Muscle layer of colon (tissue), 2 donors: ENCODE results near the gene CCL27.

Experiments
- H3K27ac ChIP-seq: one replicate; pipeline ENCODE4 v1.7.0; 2013; ENCODE audit warnings: low read depth, mild to moderate bottlenecking, low read length, moderate library complexity
- H3K27me3 ChIP-seq, 2 donors: one replicate each; pipeline ENCODE4 v1.7.0; 2013; ENCODE audit warnings: low read length in 2 of 2, mild to moderate bottlenecking in 2 of 2; ENCODE audit not compliant: insufficient read depth in 2 of 2, control insufficient read depth in 1 of 2
- H3K36me3 ChIP-seq: one replicate; pipeline ENCODE4 v1.7.0; 2013; ENCODE audit warnings: mild to moderate bottlenecking, low read length; ENCODE audit not compliant: insufficient read depth
- H3K4me1 ChIP-seq: one replicate; pipeline ENCODE4 v1.7.0; 2013; ENCODE audit warnings: mild to moderate bottlenecking, low read length; ENCODE audit not compliant: insufficient read depth
- H3K4me3 ChIP-seq, 2 donors: one replicate each; pipeline ENCODE4 v1.7.0; 2013; ENCODE audit warnings: low read length in 2 of 2, low read depth in 1 of 2, mild to moderate bottlenecking in 1 of 2, moderate library complexity in 1 of 2
- H3K9ac ChIP-seq: one replicate; pipeline ENCODE4 v1.7.0; 2013; ENCODE audit warnings: low read length
- H3K9me3 ChIP-seq: one replicate; pipeline ENCODE4 v1.7.0; 2013; ENCODE audit warnings: mild to moderate bottlenecking, low read length
- donor health status: abdominal sarcoma.
- donor health status: Adenocarcinoma of cecum.

Gene CCL27

DNA sequence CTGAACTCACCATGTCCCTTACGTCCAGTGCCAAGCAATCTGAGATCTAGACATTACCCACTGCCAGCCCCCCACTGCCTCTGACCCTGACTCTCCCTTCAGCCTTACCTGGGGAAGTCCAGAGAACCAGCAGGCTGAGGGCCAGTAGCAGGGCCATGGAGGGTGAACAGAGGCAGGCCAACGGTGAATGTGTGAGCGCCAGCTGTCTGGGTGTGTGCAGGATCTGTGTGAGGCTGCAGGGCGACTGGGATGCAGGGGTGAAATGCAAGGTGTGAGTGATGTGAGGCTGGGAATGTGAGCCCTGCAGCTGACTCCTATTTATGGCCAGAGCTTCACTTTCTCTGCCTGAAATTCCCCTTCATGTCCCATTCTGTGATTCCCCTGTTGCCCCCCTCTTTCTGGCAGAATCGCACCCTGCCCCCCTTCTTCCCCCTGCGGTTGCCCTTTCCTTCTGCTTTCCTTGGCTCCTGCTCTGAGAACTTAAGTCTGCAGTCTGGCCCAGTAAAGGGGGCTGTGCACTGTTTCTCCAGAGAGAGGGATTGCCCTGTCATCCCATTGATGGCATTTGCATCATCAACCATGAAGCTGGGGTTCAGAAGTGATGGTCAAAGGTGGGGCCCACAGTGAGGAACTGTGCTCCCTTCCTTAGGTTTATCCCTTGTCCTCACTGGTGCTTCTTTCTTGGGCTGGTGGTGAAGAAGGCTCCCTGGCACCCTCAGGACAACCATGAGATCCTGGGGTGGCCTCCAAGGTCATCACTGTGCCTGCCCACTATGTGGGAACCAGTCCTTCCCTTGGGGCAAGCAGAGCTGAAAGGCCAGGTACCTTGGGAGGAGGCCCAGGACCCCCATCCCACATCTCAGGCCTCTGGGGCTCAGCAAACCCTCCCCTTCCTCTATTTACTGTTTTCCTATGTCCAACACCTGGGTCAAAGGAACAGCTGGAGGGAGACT is 28.8 kb upstream of the CCL27 start, which contains the start of gene CCL19:
Gene CCL19 (minus strand): TSS at position 294 of the 953 bp plus-strand sequence. CDS start 137 bp downstream, at position 157.
- Histone ChIP-seq H3K4me3 (no peak within 1 kb of the TSS), H3K9ac (no peak within 1 kb of the TSS), H3K9me3 (no peaks in the 10 kb centered on the region), H3K36me3 (no peaks in the 10 kb centered on the region), H3K4me1 (no peaks in the 10 kb centered on the region), H3K27ac (no peak within 1 kb of the TSS), H3K27me3 (no peaks in the 10 kb centered on the region)

DNA sequence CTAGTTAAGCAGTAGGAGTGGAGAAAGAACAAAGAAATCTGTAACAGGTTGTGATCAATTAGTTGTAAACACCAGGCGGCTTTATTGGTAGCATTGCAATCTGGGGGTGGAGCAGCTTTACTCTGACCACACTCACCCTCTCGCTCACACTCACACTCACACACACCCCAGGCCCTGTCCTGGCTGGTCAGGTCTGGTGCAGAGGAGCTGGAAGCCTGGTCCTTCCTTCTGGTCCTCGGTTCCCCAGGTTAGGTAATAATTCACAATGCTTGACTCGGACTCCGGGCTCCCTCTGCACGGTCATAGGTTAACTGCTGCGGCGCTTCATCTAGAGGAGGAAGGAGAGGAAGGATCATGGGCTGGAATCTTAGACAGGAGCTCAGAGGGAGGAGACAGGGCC is 27.1 kb upstream of the CCL27 start:
- H3K4me1 ChIP-seq, result no peaks in the 10 kb centered on the region
- H3K36me3 ChIP-seq, result no peaks in the 10 kb centered on the region
- no peak overlapping the region for H3K9ac ChIP-seq
- H3K27ac ChIP-seq, result no peak overlapping the region
- H3K4me3 ChIP-seq, result no peak overlapping the region
- H3K27me3 ChIP-seq, result no peaks in the 10 kb centered on the region
- H3K9me3 ChIP-seq, result no peaks in the 10 kb centered on the region

DNA sequence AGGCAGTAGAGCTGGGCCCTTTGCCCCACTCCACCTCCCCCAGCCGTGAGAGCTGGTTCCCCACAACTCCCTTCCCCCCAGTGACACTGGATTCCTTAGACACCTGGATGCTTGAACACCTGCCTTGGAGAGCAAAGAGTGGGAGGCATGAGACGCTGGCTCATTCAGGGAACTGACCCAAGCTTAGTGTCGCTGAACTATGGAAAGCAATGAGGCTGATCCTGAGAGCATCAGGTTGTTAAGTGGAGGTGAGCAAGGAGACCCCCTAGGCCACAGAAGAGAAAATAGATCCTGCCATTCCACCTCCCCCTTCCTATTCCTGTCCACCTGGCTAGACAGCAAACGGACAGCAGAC is 26.6 kb upstream of the CCL27 start:
- no peaks in the 10 kb centered on the region for H3K27me3 ChIP-seq
- H3K27ac ChIP-seq, result no peak overlapping the region
- H3K9me3 ChIP-seq, result no peaks in the 10 kb centered on the region
- no peaks in the 10 kb centered on the region for H3K36me3 ChIP-seq
- H3K4me1 ChIP-seq, result no peaks in the 10 kb centered on the region
- no peak overlapping the region for H3K4me3 ChIP-seq
- H3K9ac ChIP-seq, result no peak overlapping the region

DNA sequence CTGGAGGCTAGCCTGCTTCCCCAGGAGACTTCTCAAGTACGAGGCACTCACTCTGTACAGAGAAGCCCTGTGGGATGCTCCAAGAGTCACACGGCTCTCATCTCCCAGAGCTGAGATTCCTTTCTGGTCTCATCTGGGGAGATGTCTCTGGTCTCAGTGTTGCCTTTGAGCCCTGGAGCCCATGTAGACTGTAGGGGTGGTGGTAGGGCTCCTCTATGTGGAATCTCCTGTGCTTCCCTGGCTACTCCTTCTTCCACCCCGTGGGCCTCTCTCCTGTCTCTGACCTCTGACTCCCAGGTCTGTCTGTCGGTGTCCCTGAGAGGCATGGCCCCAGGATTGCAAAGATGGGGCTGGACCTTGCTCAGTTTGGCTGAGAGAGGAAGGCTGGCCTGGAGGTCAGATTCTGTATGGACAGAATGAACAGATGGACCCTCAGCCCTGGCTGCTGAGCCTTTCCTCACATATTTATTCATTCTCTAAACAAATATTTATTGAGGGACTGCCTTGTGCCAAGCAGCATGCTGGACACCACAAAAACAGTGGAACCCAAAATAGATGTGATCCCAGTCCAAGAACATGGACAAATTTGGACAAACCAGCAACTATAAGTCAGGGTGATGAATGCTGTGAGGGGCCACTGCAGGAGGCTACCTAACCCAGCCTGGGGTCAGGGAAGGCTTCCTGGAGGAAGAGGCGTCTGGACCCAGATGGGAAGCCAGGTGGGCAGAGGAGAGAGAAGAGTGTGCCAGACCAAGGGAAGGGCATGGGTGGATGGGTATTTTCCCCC is 26.1 kb upstream of the CCL27 start:
- Histone ChIP-seq H3K36me3 (no peaks in the 10 kb centered on the region), H3K9ac (no peak overlapping the region), H3K27me3 (no peaks in the 10 kb centered on the region), H3K27ac (no peak overlapping the region), H3K4me3 (no peak overlapping the region), H3K4me1 (no peaks in the 10 kb centered on the region), H3K9me3 (no peaks in the 10 kb centered on the region)

DNA sequence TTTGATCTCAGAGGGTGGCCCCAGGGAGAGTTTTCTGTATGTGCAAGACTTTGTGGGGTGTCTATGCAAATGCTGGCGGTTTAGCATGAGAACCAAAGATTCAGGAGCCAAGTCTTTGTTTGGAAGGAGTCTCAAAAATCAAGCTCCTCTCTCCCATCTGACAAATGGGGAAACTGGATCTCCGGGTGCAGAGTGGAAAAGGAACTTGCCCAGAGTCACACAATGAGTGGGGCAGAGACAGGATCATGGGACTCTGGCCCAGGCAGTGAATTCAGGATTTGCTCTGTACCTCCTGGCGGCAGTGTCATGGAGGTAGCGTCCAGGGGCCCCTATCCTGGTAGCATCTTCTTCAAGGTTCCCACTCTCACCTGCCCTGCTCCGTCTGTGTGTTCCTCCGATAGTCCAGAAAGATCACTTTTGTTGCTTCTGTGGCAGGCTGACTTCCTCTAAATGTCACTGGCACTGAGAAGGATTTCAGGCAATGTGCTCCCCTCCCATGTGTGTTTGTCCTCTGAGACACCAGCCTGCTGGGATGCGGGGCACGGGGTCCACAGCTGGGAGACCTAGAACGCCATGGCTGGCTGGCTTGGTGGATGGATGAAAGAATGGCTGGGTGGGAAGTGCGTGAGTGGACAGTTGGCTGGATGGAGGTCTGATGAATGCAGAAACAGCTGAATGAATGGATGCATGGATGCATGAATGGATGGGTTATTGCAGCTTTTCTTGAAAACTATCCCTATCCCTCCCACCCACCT is 25.0 kb upstream of the CCL27 start:
- Histone ChIP-seq H3K27ac (no peak overlapping the region), H3K9ac (no peak overlapping the region), H3K36me3 (no peaks in the 10 kb centered on the region), H3K4me1 (no peaks in the 10 kb centered on the region), H3K27me3 (no peaks in the 10 kb centered on the region), H3K9me3 (no peaks in the 10 kb centered on the region), H3K4me3 (no peak overlapping the region)

DNA sequence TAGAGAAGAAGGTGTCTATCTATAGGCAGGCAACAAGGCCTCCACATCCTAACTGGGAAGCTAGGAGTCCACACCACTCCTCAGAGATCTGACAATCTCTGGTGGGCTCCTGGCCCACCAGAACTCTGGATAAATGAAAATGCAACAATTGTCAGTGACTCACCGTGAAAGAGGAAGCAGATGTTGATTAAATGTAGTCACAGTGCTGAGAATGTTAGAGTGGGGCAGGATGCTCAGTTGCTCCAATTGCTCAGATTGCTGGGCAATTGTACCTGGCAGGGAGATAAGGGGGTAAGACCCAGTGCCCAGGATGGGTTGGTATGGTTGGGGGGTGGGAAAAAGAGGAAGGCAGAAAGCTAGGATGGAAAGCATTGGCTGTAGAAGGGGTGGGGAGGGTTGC is 24.3 kb upstream of the CCL27 start:
- Histone ChIP-seq H3K4me1 (no peaks in the 10 kb centered on the region), H3K9ac (no peak overlapping the region), H3K27me3 (no peaks in the 10 kb centered on the region), H3K27ac (no peak overlapping the region), H3K36me3 (no peaks in the 10 kb centered on the region), H3K4me3 (no peak overlapping the region), H3K9me3 (no peaks in the 10 kb centered on the region)

DNA sequence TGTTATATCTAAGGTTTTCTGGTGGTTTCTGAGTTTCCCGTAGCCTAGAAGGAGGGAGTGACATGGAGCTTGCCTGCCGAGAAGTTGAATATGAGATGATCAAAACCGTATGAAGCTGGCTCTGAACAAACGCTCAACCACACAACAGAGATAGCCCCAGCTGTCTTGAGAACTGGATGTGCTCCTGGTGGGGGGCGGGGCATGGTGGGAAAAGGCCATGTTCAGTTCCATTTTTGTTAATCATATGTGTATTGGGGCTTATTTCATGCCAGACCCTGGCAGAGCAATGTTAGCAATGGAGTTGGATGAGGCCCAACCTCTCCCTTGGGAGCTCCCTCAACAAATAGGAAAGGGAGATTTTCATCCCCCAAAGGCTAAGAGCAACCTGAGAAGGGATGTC is 23.8 kb upstream of the CCL27 start:
- no peak overlapping the region for H3K9ac ChIP-seq
- no peak overlapping the region for H3K27ac ChIP-seq
- H3K4me3 ChIP-seq, result no peak overlapping the region

DNA sequence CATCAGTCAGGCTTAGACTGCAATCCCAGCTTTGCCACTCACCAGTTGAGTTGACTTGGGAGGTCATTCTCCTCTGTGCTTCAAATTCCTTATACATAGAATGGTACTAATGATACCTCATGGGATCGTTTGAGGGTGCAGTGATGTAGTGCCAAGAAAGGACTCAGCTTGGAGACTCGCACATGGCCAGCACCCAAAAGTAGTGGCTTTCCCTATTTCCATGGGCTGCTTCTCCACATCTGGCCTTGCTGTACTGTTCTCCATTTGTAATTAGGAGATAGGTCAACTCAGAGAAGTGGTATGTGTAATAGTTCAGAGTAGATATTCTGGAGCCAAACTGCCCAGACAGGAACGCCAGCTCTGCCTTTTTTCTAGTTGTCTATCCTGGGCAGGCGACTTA is 23.1 kb upstream of the CCL27 start:
- no peak overlapping the region for H3K27ac ChIP-seq

More for the DNA sequence above, 23.8 kb upstream of the CCL27 start:
- Histone ChIP-seq H3K27me3 (no peaks in the 10 kb centered on the region), H3K9me3 (no peaks in the 10 kb centered on the region), H3K4me1 (no peaks in the 10 kb centered on the region), H3K36me3 (no peaks in the 10 kb centered on the region)

DNA sequence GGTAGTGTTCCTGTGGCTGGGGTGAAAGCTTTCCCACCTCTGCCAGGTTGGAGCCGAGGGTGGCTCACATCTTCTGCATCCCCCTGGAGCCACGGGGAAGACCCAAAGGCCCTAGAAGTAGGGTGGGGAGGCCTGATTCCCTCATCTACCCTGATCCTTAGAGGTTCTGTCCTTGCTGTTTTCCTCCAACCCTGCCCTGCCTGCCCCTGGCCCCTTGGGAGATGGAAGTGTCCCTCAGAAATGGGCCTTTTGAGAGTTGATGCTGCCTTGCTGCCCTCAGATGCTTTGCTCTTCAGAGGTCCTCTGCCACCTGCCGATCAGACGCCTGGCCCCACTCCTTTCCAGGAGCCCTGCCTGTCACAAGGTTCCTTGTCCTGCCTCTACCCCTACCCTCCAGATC is 22.4 kb upstream of the CCL27 start:
- Histone ChIP-seq H3K4me3 (no peak overlapping the region), H3K9me3 (no peaks in the 10 kb centered on the region), H3K4me1 (no peaks in the 10 kb centered on the region), H3K27ac (no peak overlapping the region), H3K27me3 (no peaks in the 10 kb centered on the region), H3K9ac (no peak overlapping the region), H3K36me3 (no peaks in the 10 kb centered on the region)

More for the DNA sequence above, 23.1 kb upstream of the CCL27 start:
- H3K4me1 ChIP-seq, result no peaks in the 10 kb centered on the region
- no peak overlapping the region for H3K9ac ChIP-seq
- no peak overlapping the region for H3K4me3 ChIP-seq
- no peaks in the 10 kb centered on the region for H3K27me3 ChIP-seq
- no peaks in the 10 kb centered on the region for H3K9me3 ChIP-seq
- no peaks in the 10 kb centered on the region for H3K36me3 ChIP-seq

DNA sequence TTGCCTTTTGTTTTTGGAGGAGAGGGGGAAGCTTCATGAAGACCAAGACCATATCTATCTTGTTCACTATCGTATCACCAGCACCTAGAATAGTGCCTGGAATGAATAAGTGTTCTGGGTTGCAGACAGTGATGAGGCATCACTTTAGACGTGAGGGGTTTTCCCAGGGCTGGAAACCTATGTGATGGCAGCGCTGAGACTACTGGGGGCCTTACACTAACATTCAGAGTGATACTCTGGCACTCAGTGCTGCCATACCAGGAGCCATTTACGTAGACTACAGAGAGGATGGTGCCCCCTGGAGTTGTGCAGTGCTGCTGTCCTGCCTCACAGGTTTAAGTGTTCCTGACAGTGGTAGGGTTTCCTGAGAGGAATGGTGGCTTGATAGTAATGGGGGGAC is 21.7 kb upstream of the CCL27 start:
- Histone ChIP-seq H3K36me3 (no peaks in the 10 kb centered on the region), H3K27ac (no peak overlapping the region), H3K4me1 (no peaks in the 10 kb centered on the region), H3K27me3 (no peaks in the 10 kb centered on the region), H3K9me3 (no peaks in the 10 kb centered on the region), H3K9ac (no peak overlapping the region), H3K4me3 (no peak overlapping the region)

DNA sequence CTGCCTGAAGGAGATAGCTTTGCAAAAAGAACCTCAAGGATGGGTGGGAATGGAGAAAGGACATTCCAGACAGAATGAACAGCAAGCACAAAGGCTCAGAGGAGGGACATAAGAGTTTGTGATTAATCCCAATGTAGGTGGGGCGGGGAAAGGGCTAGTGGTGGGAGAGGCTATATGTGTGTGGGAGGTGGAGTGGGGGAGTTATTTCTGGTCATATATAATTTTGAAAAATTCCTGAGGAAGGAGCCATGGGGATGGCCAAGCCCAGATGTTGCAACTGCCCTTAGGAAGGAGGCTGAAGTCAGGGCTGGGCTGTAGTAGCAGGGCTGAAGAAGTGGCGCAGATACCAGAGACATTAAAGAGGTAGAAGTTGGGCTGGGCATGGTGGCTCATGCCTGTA is 13.4 kb upstream of the CCL27 start:
- Histone ChIP-seq H3K9ac (no peak overlapping the region), H3K27ac (no peak overlapping the region)

More for the DNA sequence above, 13.4 kb upstream of the CCL27 start:
- no peaks in the 10 kb centered on the region for H3K9me3 ChIP-seq
- no peaks in the 10 kb centered on the region for H3K4me1 ChIP-seq
- no peaks in the 10 kb centered on the region for H3K27me3 ChIP-seq
- no peaks in the 10 kb centered on the region for H3K36me3 ChIP-seq
- no peak overlapping the region for H3K4me3 ChIP-seq
